Endodermal cell (in vitro differentiated cells): ENCODE data around the gene KLHL26. TPM values are rescaled to one million over a fixed set of nuclear protein-coding genes. Genes with fewer than 3 reads are reported as not detected.

Experiments used
- DNase-seq: peaks from one replicate; pipeline ENCODE4 v3.0.0-alpha.2; 2017
- H3K27ac ChIP-seq: 2 replicates; pipeline ENCODE4 v1.5.1; 2013; ENCODE audit warnings: mild to moderate bottlenecking, low read depth, low read length, moderate library complexity
- H3K27me3 ChIP-seq: 2 replicates; pipeline ENCODE4 v1.6.1; 2013; ENCODE audit warnings: mild to moderate bottlenecking, low read length, moderate library complexity; ENCODE audit not compliant: insufficient read depth, control insufficient read depth, poor library complexity, severe bottlenecking
- H3K36me3 ChIP-seq: 2 replicates; pipeline ENCODE4 v1.7.0; 2013; ENCODE audit warnings: mild to moderate bottlenecking, low read length, moderate library complexity; ENCODE audit not compliant: control insufficient read depth, insufficient read depth
- H3K4me1 ChIP-seq: one replicate; pipeline ENCODE4 v1.7.0; 2013; ENCODE audit warnings: low read length; ENCODE audit not compliant: control insufficient read depth, insufficient read depth
- H3K4me3 ChIP-seq: 2 replicates; pipeline ENCODE4 v1.5.1; 2013; ENCODE audit warnings: mild to moderate bottlenecking, low read length, moderate library complexity
- H3K9ac ChIP-seq: 2 replicates; pipeline ENCODE4 v1.6.1; 2013; ENCODE audit warnings: mild to moderate bottlenecking, low read length, moderate library complexity; ENCODE audit not compliant: poor library complexity, severe bottlenecking; ENCODE audit errors: extremely low read depth
- H3K9me3 ChIP-seq: 2 replicates; pipeline ENCODE4 v1.6.1; 2013; ENCODE audit warnings: mild to moderate bottlenecking, low read length, moderate library complexity; ENCODE audit not compliant: control insufficient read depth
- H3K27ac Mint-ChIP-seq: 2 replicates; pipeline ENCODE4 v1.8.0; 2020; ENCODE audit warnings: mixed read lengths
- H3K27me3 Mint-ChIP-seq: 2 replicates; pipeline ENCODE4 v1.8.0; 2021; ENCODE audit warnings: mild to moderate bottlenecking, mixed read lengths; ENCODE audit not compliant: insufficient read depth
- H3K36me3 Mint-ChIP-seq: 2 replicates; pipeline ENCODE4 v1.8.0; 2020; ENCODE audit warnings: low read depth, mixed read lengths
- H3K4me1 Mint-ChIP-seq: 2 replicates; pipeline ENCODE4 v1.8.0; 2020; ENCODE audit warnings: mixed read lengths
- H3K4me3 Mint-ChIP-seq: 2 replicates; pipeline ENCODE4 v1.8.0; 2020; ENCODE audit warnings: mild to moderate bottlenecking, moderate library complexity, mixed read lengths
- H3K9me3 Mint-ChIP-seq: 2 replicates; pipeline ENCODE4 v1.8.0; 2020; ENCODE audit warnings: mild to moderate bottlenecking, mixed read lengths
- WGBS, 2 experiments: methylation state at CpG; one replicate each; pipeline versions ENCODE4 v1.1.5 to v1.1.7; 2013; ENCODE audit warnings: missing lambda C conversion rate in 2 of 2, mixed read lengths in 1 of 2; ENCODE audit not compliant: insufficient coverage in 1 of 2, insufficient read length in 1 of 2; 5-methylcytosine and 5-hydroxymethylcytosine counted together
- total RNA-seq, 2 donors: library from RNA; stranded (reverse); fragmentation: NEBNext Ultra II Directional in 1 of 2; extraction: Animal tissue kit (Norgen Biotek cat#: 25700) in 1 of 2; gene quantifications; 2 replicates in 1 of 2; 3 replicates in 1 of 2; pipeline ENCODE4 v1.2.1, GENCODE V29; 2021
- TF ChIP-seq, protein P1 (sequence below): fragments of 200-600 bp; sonication (generic); conservative IDR thresholded peaks from 2 replicates; pipeline ENCODE4 v1.5.0; 2021; ENCODE audit warnings: antibody characterized with exemption, mild to moderate bottlenecking

KLHL26 gene
- total RNA-seq, 2 donors from 2014 or later = 9.4 to 11.2 TPM

GRCh38 chr19:18633321-18633720, 3.5 kb upstream of the KLHL26 start:
- Histone ChIP-seq H3K9me3 (no peaks in the 10 kb centered on the region), H3K27ac (no peak overlapping the region), H3K27me3 (peaks cover 15% of the 10 kb centered on the region), H3K9ac (no peak overlapping the region), H3K4me3 (no peak overlapping the region), H3K36me3 (no peaks in the 10 kb centered on the region), H3K4me1 (no peaks in the 10 kb centered on the region)
- TF ChIP-seq, protein P1, sequence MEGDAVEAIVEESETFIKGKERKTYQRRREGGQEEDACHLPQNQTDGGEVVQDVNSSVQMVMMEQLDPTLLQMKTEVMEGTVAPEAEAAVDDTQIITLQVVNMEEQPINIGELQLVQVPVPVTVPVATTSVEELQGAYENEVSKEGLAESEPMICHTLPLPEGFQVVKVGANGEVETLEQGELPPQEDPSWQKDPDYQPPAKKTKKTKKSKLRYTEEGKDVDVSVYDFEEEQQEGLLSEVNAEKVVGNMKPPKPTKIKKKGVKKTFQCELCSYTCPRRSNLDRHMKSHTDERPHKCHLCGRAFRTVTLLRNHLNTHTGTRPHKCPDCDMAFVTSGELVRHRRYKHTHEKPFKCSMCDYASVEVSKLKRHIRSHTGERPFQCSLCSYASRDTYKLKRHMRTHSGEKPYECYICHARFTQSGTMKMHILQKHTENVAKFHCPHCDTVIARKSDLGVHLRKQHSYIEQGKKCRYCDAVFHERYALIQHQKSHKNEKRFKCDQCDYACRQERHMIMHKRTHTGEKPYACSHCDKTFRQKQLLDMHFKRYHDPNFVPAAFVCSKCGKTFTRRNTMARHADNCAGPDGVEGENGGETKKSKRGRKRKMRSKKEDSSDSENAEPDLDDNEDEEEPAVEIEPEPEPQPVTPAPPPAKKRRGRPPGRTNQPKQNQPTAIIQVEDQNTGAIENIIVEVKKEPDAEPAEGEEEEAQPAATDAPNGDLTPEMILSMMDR = no peak
- Mint-ChIP-seq H3K4me1 (peaks cover 4% of the 10 kb centered on the region), H3K27ac (no peak overlapping the region), H3K36me3 (no peaks in the 10 kb centered on the region), H3K9me3 (no peaks in the 10 kb centered on the region), H3K27me3 (peaks cover 43% of the 10 kb centered on the region), H3K4me3 (no peak overlapping the region)
- DNase-seq = no peak
- WGBS, 2 experiments = 77 to 88% methylated on average over 8 of the region's 8 CpGs

DNA sequence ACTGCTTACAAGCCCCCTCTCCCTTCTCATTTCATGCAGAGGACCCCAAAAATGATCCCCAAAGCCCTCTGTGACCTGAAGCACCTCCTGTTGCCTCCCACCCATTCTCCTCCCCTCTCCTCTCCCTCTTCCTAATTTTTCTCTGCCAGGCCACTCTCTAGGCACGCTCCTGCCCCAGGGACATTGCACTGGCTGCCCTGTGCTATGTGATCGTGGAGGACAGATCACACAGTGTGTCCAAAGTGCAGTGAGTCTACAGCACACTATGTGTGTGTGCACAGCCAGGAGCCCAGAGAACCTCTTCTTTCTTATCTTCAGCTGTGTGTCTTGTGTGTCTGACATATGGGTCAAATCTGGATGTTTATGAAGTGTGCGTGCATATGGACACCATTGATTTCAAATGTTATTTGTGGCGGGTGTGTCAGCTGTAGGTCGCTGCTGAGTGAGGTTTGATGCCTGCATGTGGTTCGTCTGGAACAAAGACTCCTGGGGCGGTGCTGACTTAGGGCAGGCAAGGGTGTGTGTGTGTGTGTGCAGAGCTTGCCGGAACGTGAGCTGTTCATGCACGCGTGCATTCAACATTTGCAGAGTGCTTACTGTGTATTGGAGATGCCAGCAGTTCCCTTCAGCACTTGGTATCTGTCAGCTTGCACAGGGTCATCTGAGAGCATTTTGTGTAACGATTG, 2.1 kb upstream of the KLHL26 start:
- DNase-seq = no peak
- H3K27ac ChIP-seq = no peak overlapping the region
- peaks cover 15% of the 10 kb centered on the region for H3K27me3 ChIP-seq
- TF ChIP-seq, protein P1 = no peak
- no peak overlapping the region for H3K9ac ChIP-seq
- Mint-ChIP-seq H3K4me1 (peaks cover 4% of the 10 kb centered on the region), H3K27me3 (peaks cover 29% of the 10 kb centered on the region), H3K9me3 (no peaks in the 10 kb centered on the region), H3K4me3 (no peak overlapping the region), H3K27ac (no peak overlapping the region), H3K36me3 (no peaks in the 10 kb centered on the region)
- H3K4me3 ChIP-seq = no peak overlapping the region
- H3K9me3 ChIP-seq = no peaks in the 10 kb centered on the region
- H3K4me1 ChIP-seq = no peaks in the 10 kb centered on the region
- WGBS, 2 experiments = 80 to 90% methylated on average over 8 to 12 of the region's 12 CpGs
- no peaks in the 10 kb centered on the region for H3K36me3 ChIP-seq

GRCh38 chr19:18635831-18636182, 1.0 kb upstream of the KLHL26 start:
- TF ChIP-seq, protein P1 = no peak
- Histone ChIP-seq H3K4me3 (no peak overlapping the region), H3K27me3 (peaks cover 15% of the 10 kb centered on the region), H3K36me3 (no peaks in the 10 kb centered on the region), H3K4me1 (no peaks in the 10 kb centered on the region), H3K9me3 (no peaks in the 10 kb centered on the region), H3K27ac (no peak overlapping the region), H3K9ac (no peak overlapping the region)
- DNase-seq = no peak
- Mint-ChIP-seq H3K9me3 (no peaks in the 10 kb centered on the region), H3K4me3 (peak overlapping the region; percentile 74), H3K27ac (peak overlapping the region; percentile 84), H3K4me1 (peaks cover 4% of the 10 kb centered on the region), H3K27me3 (peaks cover 26% of the 10 kb centered on the region), H3K36me3 (no peaks in the 10 kb centered on the region)
- 16 to 28% methylated on average over 2 to 5 of the region's 6 CpGs for WGBS, 2 experiments
